Neutrophil (primary cell): ENCODE data around the gene FUT4.

ENCODE experiments used
- H3K27ac ChIP-seq: fragments of 200-600 bp; sonication (generic); 2 replicates; pipeline ENCODE4 v1.5.1; 2016; ENCODE audit warnings: mild to moderate bottlenecking, moderate library complexity
- H3K27me3 ChIP-seq: fragments of 200-600 bp; sonication (generic); 2 replicates; pipeline ENCODE4 v1.6.0; 2016; ENCODE audit warnings: mild to moderate bottlenecking
- H3K36me3 ChIP-seq: fragments of 200-600 bp; sonication (generic); 2 replicates; pipeline ENCODE4 v1.5.1; 2017
- H3K4me1 ChIP-seq, 2 experiments: fragments of 200-600 bp in 1 of 2; sonication (generic) in 1 of 2; 1 replicate in 1 of 2; 2 replicates in 1 of 2; pipeline versions ENCODE4 v1.5.1 to v1.6.1; 2013 to 2016; ENCODE audit warnings: low read depth in 1 of 2, low read length in 1 of 2, mild to moderate bottlenecking in 1 of 2, moderate library complexity in 1 of 2; ENCODE audit not compliant: control insufficient read depth in 1 of 2, insufficient read depth in 1 of 2
- H3K4me3 ChIP-seq, 2 experiments: fragments of 200-600 bp in 1 of 2; sonication (generic) in 1 of 2; 1 replicate in 1 of 2; 2 replicates in 1 of 2; pipeline ENCODE4 v1.5.1; 2013 to 2016; ENCODE audit warnings: low read depth in 1 of 2, low read length in 1 of 2, mild to moderate bottlenecking in 1 of 2, moderate library complexity in 1 of 2
- H3K9me3 ChIP-seq: fragments of 200-600 bp; sonication (generic); 2 replicates; pipeline ENCODE4 v1.5.1; 2016
- CTCF ChIP-seq: fragments of 200-600 bp; sonication (generic); IDR thresholded peaks from 2 replicates; pipeline ENCODE4 v1.5.1; 2016; ENCODE audit warnings: antibody characterized with exemption

The FUT4 gene

GRCh38 chr11:94595076-94595475 lies 51.4 kb downstream of the FUT4 start:
- Histone ChIP-seq H3K4me1 (no peaks in the 10 kb centered on the region), H3K27me3 (no peaks in the 10 kb centered on the region), H3K36me3 (peaks cover 42% of the 10 kb centered on the region), H3K9me3 (no peaks in the 10 kb centered on the region), H3K4me3 (no peak overlapping the region), H3K27ac (no peak overlapping the region)
- TF ChIP-seq CTCF = no peak

- H3K4me3 ChIP-seq = no peak overlapping the region
- H3K27ac ChIP-seq = no peak overlapping the region
- peaks cover 27% of the 10 kb centered on the region for H3K36me3 ChIP-seq
- H3K4me1 ChIP-seq = peaks cover 10 to 11% of the 10 kb centered on the region in 2 experiments
- no peaks in the 10 kb centered on the region for H3K9me3 ChIP-seq
- H3K27me3 ChIP-seq = no peaks in the 10 kb centered on the region
- no peak for TF ChIP-seq CTCF
Measured at GRCh38 chr11:94597896-94598295, 54.2 kb downstream of the FUT4 start.
